ENCODE measurements around the gene URB2. TPM values are rescaled to one million over a fixed set of nuclear protein-coding genes. Genes with fewer than 3 reads are reported as not detected.
"Not testable (repeated sequence)": the region's sequence is repeated elsewhere in the genome, so short reads cannot be mapped to it uniquely, and the experiment has no call there.

URB2 gene
- total RNA-seq, 1 experiment from 2014 or later, result 35.4 TPM

- H3K36me3 ChIP-seq (replicated peaks; ENCODE audit: control insufficient read depth, insufficient read depth, low read length), result peaks cover 6% of the 10 kb centered on the region
- H3K4me3 ChIP-seq (ENCODE audit: insufficient read depth, low read depth, low read length), result no peak overlapping the region
- no peaks in the 10 kb centered on the region for H3K27me3 ChIP-seq (ENCODE audit: control insufficient read depth, insufficient read depth, low read length)
- no peak for DNase-seq
Measured at GRCh38 chr1:229599218-229599954, 26.7 kb upstream of the URB2 start.

DNA sequence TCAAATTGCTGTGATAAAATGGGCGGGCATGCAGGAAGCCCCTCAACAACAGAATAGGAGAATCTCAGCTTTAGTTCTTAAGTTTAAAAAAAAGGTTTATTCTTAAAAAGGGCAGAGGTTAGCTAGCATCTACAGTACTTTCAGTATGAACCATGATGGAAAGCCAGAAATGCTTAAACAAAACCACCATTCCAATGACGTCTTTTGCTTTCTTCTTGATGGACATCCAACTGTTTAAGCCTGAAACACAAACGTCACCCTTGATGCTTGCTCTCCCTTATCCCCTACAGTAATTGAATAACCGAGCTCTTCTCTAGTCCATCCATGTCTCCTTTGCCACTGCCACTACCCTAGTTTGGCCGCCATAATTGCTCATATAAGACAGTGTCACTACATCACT lies 25.8 kb upstream of the URB2 start:
- H3K4me3 ChIP-seq (ENCODE audit: insufficient read depth, low read depth, low read length), result no peak overlapping the region
- no peak for DNase-seq
- peaks cover 6% of the 10 kb centered on the region for H3K36me3 ChIP-seq (replicated peaks; ENCODE audit: control insufficient read depth, insufficient read depth, low read length)
- no peaks in the 10 kb centered on the region for H3K27me3 ChIP-seq (ENCODE audit: control insufficient read depth, insufficient read depth, low read length)

- H3K27me3 ChIP-seq (ENCODE audit: control insufficient read depth, insufficient read depth, low read length), result no peaks in the 10 kb centered on the region
- peaks cover 6% of the 10 kb centered on the region for H3K36me3 ChIP-seq (replicated peaks; ENCODE audit: control insufficient read depth, insufficient read depth, low read length)
- no peak overlapping the region for H3K4me3 ChIP-seq (ENCODE audit: insufficient read depth, low read depth, low read length)
- no peak for DNase-seq
Measured at GRCh38 chr1:229603371-229604005, 22.6 kb upstream of the URB2 start.

- Histone ChIP-seq H3K4me3 (ENCODE audit: insufficient read depth, low read depth, low read length) (no peak overlapping the region), H3K36me3 (replicated peaks; ENCODE audit: control insufficient read depth, insufficient read depth, low read length) (peaks cover 7% of the 10 kb centered on the region), H3K27me3 (ENCODE audit: control insufficient read depth, insufficient read depth, low read length) (no peaks in the 10 kb centered on the region)
- DNase-seq, result no peak
Measured at GRCh38 chr1:229607370-229607769, 18.7 kb upstream of the URB2 start.

GRCh38 chr1:229608590-229608989 lies 17.5 kb upstream of the URB2 start:
- H3K36me3 ChIP-seq (replicated peaks; ENCODE audit: control insufficient read depth, insufficient read depth, low read length), result peaks cover 8% of the 10 kb centered on the region
- H3K27me3 ChIP-seq (ENCODE audit: control insufficient read depth, insufficient read depth, low read length), result no peaks in the 10 kb centered on the region
- H3K4me3 ChIP-seq (ENCODE audit: insufficient read depth, low read depth, low read length), result no peak overlapping the region
- no peak for DNase-seq

GRCh38 chr1:229613938-229614337 lies 12.1 kb upstream of the URB2 start:
- no peak for DNase-seq
- Histone ChIP-seq H3K36me3 (replicated peaks; ENCODE audit: control insufficient read depth, insufficient read depth, low read length) (peaks cover 8% of the 10 kb centered on the region), H3K27me3 (ENCODE audit: control insufficient read depth, insufficient read depth, low read length) (no peaks in the 10 kb centered on the region), H3K4me3 (ENCODE audit: insufficient read depth, low read depth, low read length) (no peak overlapping the region)

DNA sequence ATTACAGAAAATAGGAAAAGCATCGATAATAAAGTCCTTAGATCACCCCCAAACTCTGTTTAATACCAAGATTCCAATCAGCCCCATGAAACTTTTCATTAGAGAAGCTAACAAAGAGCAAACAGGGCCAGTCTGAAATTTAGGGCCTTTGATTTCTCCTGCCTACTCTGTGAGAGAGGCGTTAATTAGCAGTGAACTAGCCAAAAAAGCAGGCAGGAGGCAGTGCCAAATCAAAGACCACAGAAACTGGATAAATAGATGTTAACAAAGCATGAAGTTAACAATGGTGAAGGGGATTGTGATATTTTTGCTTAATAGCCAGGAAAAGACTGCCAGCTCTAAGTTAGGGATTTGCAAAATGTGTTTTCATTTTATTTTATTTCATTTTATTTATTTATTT lies 11.3 kb upstream of the URB2 start:
- Histone ChIP-seq H3K36me3 (replicated peaks; ENCODE audit: control insufficient read depth, insufficient read depth, low read length) (peaks cover 8% of the 10 kb centered on the region), H3K27me3 (ENCODE audit: control insufficient read depth, insufficient read depth, low read length) (no peaks in the 10 kb centered on the region), H3K4me3 (ENCODE audit: insufficient read depth, low read depth, low read length) (no peak overlapping the region)
- no peak for DNase-seq

DNA sequence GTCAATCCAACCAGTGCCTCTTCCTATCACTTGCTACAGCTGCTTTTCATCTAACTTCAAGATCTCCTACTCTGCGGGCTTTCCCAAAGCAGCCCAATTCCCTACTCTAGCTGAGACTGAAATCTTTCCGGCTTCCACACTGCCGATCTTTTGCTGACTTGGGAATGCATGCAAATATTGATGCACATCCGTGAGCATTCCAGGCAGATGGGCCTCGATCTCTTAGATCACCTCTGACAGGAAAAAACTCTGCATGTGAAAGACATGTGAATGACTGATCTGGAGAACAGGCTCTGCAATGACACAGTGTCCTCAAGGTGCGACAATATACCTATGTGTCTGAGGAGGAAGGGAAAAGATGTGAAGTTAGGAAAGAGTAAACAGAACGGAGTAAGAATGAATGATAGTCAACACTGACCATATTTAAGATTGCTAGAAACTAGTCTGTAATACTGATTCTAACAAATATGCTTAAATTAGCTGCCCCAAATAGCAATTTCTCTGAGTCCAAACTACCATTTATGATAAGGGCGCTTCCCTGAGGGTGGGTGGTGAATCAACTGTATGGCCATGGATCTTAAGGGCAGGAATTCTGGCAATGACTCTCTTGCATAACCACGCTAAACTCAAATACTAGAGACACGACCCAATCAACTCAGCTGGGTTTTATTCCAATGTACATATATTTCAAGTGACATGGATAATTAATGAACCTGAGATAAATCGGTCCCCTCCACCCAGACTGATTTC lies 8.5 kb upstream of the URB2 start:
- DNase-seq, result no peak

DNA sequence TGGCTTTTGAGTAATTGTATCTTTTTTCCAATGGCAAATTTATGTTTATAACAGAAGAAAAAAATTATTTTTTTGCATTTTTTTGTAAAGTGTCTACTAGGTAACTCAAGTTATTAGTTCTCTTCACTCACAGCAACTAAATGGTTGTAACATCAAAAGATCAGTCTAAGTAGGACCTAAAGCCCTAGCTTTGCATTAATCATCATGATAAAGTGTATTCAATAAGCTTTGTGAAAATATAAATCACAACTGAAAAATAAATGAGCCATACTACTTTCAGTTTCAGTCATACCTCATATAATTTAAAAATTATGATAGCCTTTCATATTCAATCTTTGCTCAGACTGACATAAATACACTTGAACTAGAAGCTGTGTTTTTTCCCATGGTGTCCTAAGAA lies 7.0 kb upstream of the URB2 start:
- Histone ChIP-seq H3K4me3 (ENCODE audit: insufficient read depth, low read depth, low read length) (no peak overlapping the region), H3K36me3 (replicated peaks; ENCODE audit: control insufficient read depth, insufficient read depth, low read length) (no peaks in the 10 kb centered on the region; the same call in 1 of the 2 replicates), H3K27me3 (ENCODE audit: control insufficient read depth, insufficient read depth, low read length) (no peaks in the 10 kb centered on the region)
- no peak for DNase-seq

More for the DNA sequence above, 8.5 kb upstream of the URB2 start:
- peaks cover 2% of the 10 kb centered on the region; the same call in 1 of the 2 replicates for H3K36me3 ChIP-seq (replicated peaks; ENCODE audit: control insufficient read depth, insufficient read depth, low read length)
- no peaks in the 10 kb centered on the region for H3K27me3 ChIP-seq (ENCODE audit: control insufficient read depth, insufficient read depth, low read length)
- no peak overlapping the region for H3K4me3 ChIP-seq (ENCODE audit: insufficient read depth, low read depth, low read length)

DNA sequence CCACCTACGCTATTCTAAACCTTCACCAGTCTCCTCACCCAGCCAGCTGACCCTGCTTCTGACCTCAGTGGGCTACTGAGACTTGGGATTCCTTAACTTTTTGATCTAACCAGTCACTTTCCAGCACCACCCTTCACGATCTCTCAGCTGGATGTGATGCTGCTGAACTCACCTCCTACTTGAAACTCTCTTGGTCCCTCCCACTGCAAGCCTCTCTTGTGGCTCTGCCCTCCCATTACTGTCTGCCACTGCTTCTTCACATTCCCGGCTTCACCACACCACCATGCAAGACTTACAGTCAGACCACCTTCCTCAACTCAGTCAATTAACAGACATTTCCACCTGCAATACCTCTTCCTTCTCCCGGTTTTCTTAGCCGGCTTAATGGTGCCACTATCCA lies 6.4 kb upstream of the URB2 start:
- H3K36me3 ChIP-seq (replicated peaks; ENCODE audit: control insufficient read depth, insufficient read depth, low read length), result no peaks in the 10 kb centered on the region; the same call in 1 of the 2 replicates
- no peak for DNase-seq
- no peaks in the 10 kb centered on the region for H3K27me3 ChIP-seq (ENCODE audit: control insufficient read depth, insufficient read depth, low read length)
- no peak overlapping the region for H3K4me3 ChIP-seq (ENCODE audit: insufficient read depth, low read depth, low read length)

GRCh38 chr1:229620876-229621275 lies 5.2 kb upstream of the URB2 start:
- no peaks in the 10 kb centered on the region; the same call in 1 of the 2 replicates for H3K36me3 ChIP-seq (replicated peaks; ENCODE audit: control insufficient read depth, insufficient read depth, low read length)
- H3K27me3 ChIP-seq (ENCODE audit: control insufficient read depth, insufficient read depth, low read length), result no peaks in the 10 kb centered on the region
- H3K4me3 ChIP-seq (ENCODE audit: insufficient read depth, low read depth, low read length), result no peak overlapping the region
- no peak for DNase-seq

DNA sequence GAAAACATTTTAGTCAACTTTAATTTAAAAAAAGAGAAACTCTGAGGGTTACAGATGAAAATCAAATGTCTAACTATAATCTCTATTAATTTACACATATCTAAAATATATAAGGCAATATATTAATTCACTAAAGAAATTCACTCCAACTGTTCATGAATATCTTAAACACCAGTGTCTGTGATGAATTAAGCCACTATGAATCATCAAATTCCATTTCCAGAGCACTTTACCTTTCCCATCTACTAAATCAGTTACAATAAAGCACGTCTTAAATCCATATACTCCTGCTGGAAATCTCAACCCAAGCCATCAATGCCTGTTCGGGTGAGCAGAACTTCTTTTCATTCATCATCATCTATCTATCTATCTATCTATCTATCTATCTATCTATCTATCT lies 4.4 kb upstream of the URB2 start:
- Histone ChIP-seq H3K36me3 (replicated peaks; ENCODE audit: control insufficient read depth, insufficient read depth, low read length) (no peaks in the 10 kb centered on the region; the same call in 1 of the 2 replicates), H3K27me3 (ENCODE audit: control insufficient read depth, insufficient read depth, low read length) (no peaks in the 10 kb centered on the region), H3K4me3 (ENCODE audit: insufficient read depth, low read depth, low read length) (no peak overlapping the region)
- no peak for DNase-seq

GRCh38 chr1:229622641-229623120 lies 3.4 kb upstream of the URB2 start:
- H3K4me3 ChIP-seq (ENCODE audit: insufficient read depth, low read depth, low read length); DNase-seq; H3K27me3 ChIP-seq (ENCODE audit: control insufficient read depth, insufficient read depth, low read length); H3K36me3 ChIP-seq (replicated peaks; ENCODE audit: control insufficient read depth, insufficient read depth, low read length): not testable (repeated sequence)

DNA sequence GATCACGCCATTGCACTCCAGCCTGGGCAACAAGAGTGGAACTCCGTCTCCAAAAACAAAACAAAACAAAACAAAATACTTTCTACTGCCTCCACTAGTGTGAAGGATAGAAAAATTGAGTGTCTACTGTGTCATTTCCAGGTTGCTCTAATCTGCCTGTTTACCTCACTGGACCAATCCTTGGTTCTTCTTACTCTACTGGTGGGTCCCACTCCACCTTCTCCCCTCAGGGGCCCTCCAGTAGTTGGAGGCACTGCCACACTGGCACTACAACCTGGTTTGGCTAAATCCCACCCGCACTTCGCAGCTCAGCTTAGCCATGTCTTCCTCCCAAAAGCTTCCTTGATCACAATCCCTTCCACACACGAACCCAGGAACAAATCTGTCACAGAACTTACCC lies 2.8 kb upstream of the URB2 start:
- Histone ChIP-seq H3K4me3 (ENCODE audit: insufficient read depth, low read depth, low read length) (no peak overlapping the region), H3K27me3 (ENCODE audit: control insufficient read depth, insufficient read depth, low read length) (no peaks in the 10 kb centered on the region), H3K36me3 (replicated peaks; ENCODE audit: control insufficient read depth, insufficient read depth, low read length) (no peaks in the 10 kb centered on the region)
- no peak for DNase-seq

GRCh38 chr1:229623838-229624237 lies 2.2 kb upstream of the URB2 start:
- DNase-seq, result no peak
- H3K4me3 ChIP-seq (ENCODE audit: insufficient read depth, low read depth, low read length), result no peak overlapping the region
- no peaks in the 10 kb centered on the region for H3K27me3 ChIP-seq (ENCODE audit: control insufficient read depth, insufficient read depth, low read length)
- H3K36me3 ChIP-seq (replicated peaks; ENCODE audit: control insufficient read depth, insufficient read depth, low read length), result no peaks in the 10 kb centered on the region
